ENCODE results near the gene BCAN.

The BCAN gene

GRCh38 chr1:156696755-156697154 is 54.8 kb downstream of the BCAN start:
- no peak for DNase-seq (ENCODE audit: low read depth in 3 of 3)

- no peak for DNase-seq (ENCODE audit: low read depth in 3 of 3)
These were observed 55.6 kb downstream of the BCAN start for GRCh38 chr1:156697481-156697880.

GRCh38 chr1:156698995-156699394 is 57.1 kb downstream of the BCAN start:
- no peak for DNase-seq (ENCODE audit: low read depth in 3 of 3)

GRCh38 chr1:156700736-156701531 is 59.0 kb downstream of the BCAN start:
- DNase-seq (ENCODE audit: low read depth in 3 of 3) = no peak

GRCh38 chr1:156703336-156703735 is 61.4 kb downstream of the BCAN start:
- DNase-seq (ENCODE audit: low read depth in 3 of 3) = no peak

GRCh38 chr1:156703741-156704140 is 61.8 kb downstream of the BCAN start:
- DNase-seq (ENCODE audit: low read depth in 3 of 3) = no peak

- DNase-seq (ENCODE audit: low read depth in 3 of 3) = no peak
These were observed 62.3 kb downstream of the BCAN start for GRCh38 chr1:156704166-156704711.

GRCh38 chr1:156704930-156705320 is 63.0 kb downstream of the BCAN start:
- peak in 1 of 3 experiments; percentile 33 for DNase-seq (ENCODE audit: low read depth in 3 of 3)

GRCh38 chr1:156705321-156705917 is 63.5 kb downstream of the BCAN start, which contains the start of gene CRABP2:
Gene CRABP2, minus strand, starts transcription at chr1:156705583. Its CDS starts 137 bp downstream, at chr1:156705446.
- DNase-seq (ENCODE audit: low read depth in 3 of 3) = no peak

- DNase-seq (ENCODE audit: low read depth in 3 of 3) = peak; percentile 51 to 60 (median 59)
These were observed 64.2 kb downstream of the BCAN start for GRCh38 chr1:156705918-156706656.

GRCh38 chr1:156706657-156707416 is 64.9 kb downstream of the BCAN start:
- no peak for DNase-seq (ENCODE audit: low read depth in 3 of 3)

GRCh38 chr1:156707417-156708217 is 65.7 kb downstream of the BCAN start:
- no peak for DNase-seq (ENCODE audit: low read depth in 3 of 3)

GRCh38 chr1:156708218-156708661 is 66.3 kb downstream of the BCAN start:
- DNase-seq (ENCODE audit: low read depth in 3 of 3) = no peak

GRCh38 chr1:156709031-156709430 is 67.1 kb downstream of the BCAN start:
- DNase-seq (ENCODE audit: low read depth in 3 of 3) = no peak

All from stimulated activated CD4-positive, alpha-beta T cell treated with anti-CD3 and anti-CD28 coated beads, TNF-alpha, amount 100 ng/mL, for 4 hours (primary cell).